Left ventricle myocardium superior (tissue), 1 donor: ENCODE data around the gene CHRM2. TPM values are rescaled to one million over a fixed set of nuclear protein-coding genes. Genes with fewer than 3 reads are reported as not detected.

Experiments used
- ATAC-seq: fragments of 200-7000 bp; cut with Tn5 transposase; one replicate; pipeline ENCODE4 v1.9.1; 2020; ENCODE audit warnings: mild to moderate bottlenecking, moderate library complexity
- DNase-seq: peaks from one replicate; pipeline ENCODE4 v3.0.0-alpha.2; 2020
- intact Hi-C: fragments of 100-400 bp; cut with micrococcal nuclease; formaldehyde crosslinking; loops from one replicate; pipeline ENCODE4 v1.11.0; 2022
- microRNA-seq: library from miRNA; unstranded; fragments of <30 nt; microRNA quantifications from one replicate; pipeline ENCODE4 v1.2.0, GENCODE V29; 2020; ENCODE audit warnings: borderline number of aligned reads
- total RNA-seq: library from RNA; stranded (reverse); fragmentation: NEBNext Ultra II Directional; extraction: Animal tissue kit (Norgen Biotek cat#: 25700); gene quantifications from one replicate; pipeline ENCODE4 v1.2.1, GENCODE V29; 2021
- donor health status: DM: no; HTN: yes; CAD: no; lungs with severe emphysema.

The CHRM2 gene
- total RNA-seq, 1 donor from 2014 or later: 89.0 TPM

DNA sequence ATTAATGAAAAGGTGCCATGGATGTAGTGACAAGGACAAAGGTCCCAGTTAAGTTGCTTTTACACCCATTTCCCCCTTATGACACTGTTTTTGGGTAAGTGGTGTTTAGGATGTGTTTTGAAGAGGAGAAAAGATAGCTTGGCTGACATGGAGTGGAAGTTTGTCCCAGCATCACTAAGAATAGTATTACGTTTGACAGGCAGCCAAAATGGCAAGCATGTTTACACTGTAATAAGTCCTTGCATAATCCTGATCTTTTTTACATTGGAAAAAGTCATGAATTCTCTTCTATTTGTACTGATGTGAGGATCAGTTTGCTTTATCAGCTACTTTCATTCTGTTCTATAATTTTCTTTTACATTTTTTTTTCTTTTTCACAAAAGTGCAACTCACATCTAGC, 137.8 kb downstream of the CHRM2 start:
- peak; percentile 84 for ATAC-seq
- no peak for DNase-seq
- intact Hi-C loops: no loop called here

DNA sequence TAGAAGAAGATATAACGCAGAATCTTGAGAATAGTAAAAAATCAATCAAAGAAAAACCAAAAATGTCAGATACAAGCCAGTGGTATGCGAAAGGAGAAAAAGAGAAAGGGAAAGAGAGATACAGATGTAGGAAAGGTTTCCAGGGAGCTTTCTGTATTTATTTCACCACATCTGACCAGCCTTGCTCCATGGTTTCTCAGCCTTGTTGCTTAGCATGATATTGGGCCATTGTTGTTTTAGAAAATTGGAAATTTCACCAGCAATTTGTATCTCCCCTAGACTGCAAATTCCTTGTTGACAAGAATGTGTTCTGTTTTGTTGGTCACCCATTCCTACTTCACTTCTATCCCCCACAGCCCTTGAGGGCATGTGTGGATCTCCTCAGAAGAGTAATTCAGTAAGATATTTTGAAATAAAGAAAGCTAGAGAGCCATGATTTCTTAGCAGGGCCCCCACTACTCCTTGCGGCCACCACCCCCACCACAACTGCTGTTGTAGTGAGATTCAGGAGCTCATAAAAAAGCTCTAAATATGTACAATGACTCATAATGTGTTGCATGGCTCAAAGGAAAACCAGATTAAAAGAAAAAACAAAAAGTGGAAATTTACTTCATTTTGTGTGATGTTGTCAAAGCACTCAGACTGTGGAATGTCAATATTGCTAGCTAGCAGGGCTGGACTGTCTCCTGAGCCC, 138.7 kb downstream of the CHRM2 start:
- ATAC-seq (no peak), DNase-seq (no peak)
- intact Hi-C loops: no loop called here

DNA sequence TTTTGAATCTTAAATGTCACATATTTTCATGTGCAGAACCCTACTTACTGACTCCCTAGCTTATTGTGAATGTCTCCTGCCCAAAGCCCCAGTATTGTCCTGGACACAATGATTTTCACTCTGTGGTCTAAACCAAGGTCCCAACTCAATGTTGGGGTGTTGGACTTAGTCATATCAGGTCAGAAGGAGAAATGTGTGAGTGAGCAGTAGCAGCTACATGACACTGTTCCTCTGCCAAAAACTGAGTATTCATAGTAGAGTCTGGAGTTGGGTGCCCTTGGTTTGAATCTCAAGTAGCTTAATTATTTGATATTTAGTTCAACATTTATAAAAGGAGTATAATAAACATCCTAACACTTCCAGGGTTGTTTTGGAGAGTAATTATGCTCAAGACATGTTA, 141.0 kb downstream of the CHRM2 start:
- DNase-seq (no peak), ATAC-seq (peak; percentile 47)
- intact Hi-C loops: no loop called here

DNA sequence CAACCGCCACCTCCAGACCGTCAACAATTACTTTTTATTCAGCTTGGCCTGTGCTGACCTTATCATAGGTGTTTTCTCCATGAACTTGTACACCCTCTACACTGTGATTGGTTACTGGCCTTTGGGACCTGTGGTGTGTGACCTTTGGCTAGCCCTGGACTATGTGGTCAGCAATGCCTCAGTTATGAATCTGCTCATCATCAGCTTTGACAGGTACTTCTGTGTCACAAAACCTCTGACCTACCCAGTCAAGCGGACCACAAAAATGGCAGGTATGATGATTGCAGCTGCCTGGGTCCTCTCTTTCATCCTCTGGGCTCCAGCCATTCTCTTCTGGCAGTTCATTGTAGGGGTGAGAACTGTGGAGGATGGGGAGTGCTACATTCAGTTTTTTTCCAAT, 146.6 kb downstream of the CHRM2 start:
- ATAC-seq (peak; percentile 22), DNase-seq (no peak)
- intact Hi-C loops: no loop called here

DNA sequence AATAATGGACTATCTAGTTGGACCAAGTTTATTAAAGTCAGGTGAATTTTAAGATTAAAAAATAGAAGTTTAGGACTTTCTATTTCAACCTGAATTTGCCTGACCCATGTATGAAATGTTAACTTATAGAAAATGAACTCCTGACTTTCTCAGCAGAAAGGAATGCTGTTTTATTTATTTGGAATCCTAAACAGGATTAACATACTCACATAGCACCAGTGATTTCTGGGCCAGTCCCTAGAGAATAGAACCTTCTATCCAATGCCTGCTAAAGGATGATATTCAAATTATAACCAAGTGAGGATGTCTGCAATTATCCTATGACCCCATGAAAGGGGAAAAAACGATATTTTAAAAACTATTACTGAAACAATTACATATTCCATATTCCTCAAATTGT, 148.8 kb downstream of the CHRM2 start:
- ATAC-seq: no peak
- intact Hi-C loops: no loop called here
- no peak for DNase-seq

DNA sequence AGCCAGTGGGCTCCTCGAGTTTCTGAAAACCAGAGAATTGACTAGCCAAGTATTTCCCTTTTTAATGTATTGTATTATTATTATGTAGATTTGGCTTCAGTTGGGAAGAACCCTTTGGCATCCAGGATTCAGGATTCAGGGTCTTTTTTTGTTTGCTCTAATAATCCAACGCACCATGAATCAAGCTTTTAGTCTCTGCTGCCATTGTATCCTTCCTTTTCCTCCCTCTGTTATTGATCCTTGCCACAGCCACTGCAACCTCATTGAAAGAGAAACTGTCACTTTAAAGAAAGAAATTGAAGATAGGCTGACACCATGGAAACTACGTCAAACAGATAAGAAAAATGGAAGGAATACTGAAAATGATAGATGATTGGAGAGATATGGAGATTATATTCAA, 150.0 kb downstream of the CHRM2 start:
- DNase-seq (no peak), ATAC-seq (no peak)
- intact Hi-C loops: no loop called here

DNA sequence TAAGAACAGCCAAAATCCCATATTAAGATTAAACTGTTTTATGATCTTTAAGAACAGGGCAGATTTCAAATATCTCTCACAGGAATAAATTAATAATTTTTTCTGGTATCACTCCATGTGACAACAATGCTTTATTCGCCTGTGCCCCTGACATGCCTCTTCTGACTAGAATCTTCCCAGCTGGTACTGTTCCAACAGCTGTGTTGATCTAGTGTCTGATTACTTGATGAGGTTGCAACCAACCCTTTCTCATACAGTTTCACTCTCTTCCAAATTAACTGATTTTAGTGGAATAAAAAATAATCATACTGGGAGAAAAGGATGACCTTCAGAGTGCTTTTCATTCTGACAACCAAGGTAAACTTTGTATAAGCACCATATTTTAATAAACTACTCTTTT, 151.9 kb downstream of the CHRM2 start:
- intact Hi-C loops: no loop called here
- no peak for ATAC-seq
- no peak for DNase-seq

DNA sequence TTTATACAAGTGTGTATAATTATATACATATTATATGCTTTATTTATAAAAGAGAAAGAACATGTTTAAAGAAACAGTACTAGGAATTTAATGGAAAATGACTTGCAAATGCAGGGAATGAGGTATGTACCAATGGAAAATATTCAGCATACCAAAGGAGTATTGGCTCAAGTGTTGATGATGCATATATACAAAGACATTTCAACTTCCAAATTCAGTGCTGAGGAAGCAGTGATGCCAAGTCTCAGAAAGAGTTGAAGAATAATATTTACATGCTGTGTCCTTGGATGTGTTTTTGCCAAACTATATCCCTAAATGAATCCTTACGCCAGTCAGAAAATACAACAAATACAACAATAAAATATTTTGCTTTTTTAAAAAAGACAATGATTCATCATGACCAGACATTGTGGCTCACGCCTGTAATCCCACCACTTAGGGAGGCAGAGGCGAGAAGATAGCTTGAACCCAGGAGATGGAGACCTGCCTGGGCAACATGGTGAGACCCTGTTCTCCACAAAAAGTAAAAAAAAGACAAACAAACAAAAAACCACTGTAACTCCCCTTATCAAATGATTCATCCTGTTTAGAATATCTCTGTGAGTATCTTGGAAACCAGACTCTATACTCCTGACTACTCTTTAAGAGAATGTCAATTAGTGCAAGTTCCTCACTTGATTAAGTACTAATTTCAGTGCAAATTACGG, 157.2 kb downstream of the CHRM2 start:
- DNase-seq: no peak
- no peak for ATAC-seq
- intact Hi-C loops: no loop called here

DNA sequence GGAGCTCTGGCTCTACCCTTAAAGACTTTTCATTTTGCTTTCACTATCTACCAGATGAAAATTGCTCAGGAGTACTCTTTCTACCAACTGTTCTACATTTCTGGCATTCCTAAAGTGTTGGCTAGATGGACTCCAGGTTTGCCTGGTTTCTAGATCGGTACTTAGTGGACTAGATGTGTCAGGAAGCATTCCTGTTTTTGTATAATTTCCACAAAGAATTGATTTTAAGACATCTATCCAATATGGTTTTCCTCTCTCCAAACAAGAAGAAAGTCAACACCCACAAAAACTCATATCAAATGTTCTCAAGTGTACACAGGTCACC, 157.7 kb downstream of the CHRM2 start:
- intact Hi-C loops: no loop called here
- ATAC-seq (no peak), DNase-seq (no peak)

DNA sequence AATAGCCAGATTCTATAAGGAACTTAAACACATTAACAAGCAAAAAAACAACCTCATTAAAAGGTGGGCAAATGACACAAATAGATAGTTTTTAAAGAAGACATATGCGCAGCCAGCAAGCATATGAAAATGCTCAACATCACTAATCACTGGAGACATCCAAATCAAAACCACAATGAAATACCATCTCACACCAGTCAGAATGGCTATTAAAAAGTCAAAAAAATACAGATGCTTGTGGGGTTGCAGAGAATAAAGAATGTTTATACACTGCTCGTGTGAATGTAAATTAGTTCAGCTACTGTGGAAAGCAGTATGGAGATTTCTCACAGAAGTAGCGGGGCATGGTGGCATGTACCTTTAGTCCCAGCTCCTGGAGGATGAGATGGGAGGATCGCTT, 164.0 kb downstream of the CHRM2 start:
- DNase-seq (no peak), ATAC-seq (no peak)
- intact Hi-C loops: no loop called here

DNA sequence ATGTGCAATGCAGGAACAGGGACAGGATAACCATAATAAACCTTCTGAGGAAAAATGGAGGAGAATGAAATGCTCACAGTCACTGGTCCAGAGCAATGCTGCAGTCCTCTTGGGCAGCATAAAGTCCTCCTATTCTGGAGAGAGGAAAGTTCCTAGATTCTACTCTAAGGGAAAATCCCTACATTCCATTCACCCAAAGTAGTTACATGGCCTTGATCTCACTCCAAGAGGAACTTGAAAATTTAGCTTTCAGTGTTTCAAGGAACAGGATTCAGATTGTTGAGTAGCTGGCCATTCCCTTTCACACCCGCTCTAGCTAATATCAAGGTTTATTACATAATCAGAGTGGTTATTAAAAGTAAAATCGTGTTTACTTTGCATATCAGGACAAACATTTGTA, 168.3 kb downstream of the CHRM2 start:
- no peak for DNase-seq
- ATAC-seq: no peak
- intact Hi-C loops: no loop called here

DNA sequence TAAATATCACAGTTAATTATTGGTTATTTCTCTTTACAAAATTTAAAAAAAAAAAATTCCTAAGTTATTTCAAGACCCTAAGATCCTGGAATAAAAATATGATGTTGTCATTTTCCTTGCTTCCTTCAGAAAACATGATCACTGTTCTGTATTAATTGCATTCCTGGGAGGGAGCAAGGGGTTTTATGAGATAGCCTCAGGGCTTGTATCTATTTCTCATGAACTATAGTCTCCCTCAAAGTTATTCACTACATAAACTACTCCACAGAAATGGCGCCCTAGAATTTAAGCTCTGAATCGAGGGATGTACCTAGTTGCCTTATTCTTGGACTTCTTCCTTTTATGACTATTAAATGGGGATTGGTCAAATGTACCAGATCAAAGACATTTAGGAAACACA, 170.3 kb downstream of the CHRM2 start:
- no peak for ATAC-seq
- intact Hi-C loops: no loop called here
- DNase-seq: no peak

DNA sequence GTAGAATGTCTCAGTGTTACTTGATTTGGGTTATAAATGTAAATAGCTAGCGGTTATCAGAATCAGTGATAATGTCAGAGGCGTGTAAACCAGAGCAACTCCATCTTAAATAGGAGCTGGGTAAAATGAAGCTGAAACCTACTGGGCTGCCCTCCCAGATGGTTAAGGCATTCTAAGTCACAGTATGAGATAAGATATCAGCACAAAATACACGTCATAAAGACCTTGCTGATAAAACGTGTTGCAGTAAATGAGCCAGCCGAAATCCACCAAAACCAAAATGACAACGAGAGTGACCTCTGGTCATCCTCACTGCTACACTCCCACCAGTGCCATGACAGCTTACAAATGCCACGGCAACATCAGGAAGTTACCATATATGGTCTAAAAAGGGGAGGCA, 172.3 kb downstream of the CHRM2 start:
- DNase-seq: no peak
- ATAC-seq: no peak
- intact Hi-C loops: no loop called here

DNA sequence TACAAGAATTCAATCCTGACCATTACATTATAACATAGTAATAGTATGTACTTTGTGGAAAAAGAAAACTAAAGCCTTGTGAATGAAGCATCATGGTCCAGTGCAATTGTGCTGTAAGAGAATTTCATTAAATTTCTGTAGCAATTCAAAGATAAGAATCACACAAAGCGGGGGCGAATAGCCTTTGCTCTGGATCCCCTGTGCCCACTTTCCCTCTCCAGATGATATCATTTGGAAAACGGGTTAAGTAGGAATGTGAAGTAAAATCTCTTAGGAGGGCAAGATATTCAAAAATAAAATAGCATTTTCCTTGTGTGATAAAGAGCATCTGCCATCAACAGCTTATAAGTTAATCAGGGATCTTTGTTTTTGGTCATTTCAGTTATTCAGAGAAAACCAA, 177.1 kb downstream of the CHRM2 start:
- intact Hi-C loops: no loop called here
- ATAC-seq: no peak
- no peak for DNase-seq

DNA sequence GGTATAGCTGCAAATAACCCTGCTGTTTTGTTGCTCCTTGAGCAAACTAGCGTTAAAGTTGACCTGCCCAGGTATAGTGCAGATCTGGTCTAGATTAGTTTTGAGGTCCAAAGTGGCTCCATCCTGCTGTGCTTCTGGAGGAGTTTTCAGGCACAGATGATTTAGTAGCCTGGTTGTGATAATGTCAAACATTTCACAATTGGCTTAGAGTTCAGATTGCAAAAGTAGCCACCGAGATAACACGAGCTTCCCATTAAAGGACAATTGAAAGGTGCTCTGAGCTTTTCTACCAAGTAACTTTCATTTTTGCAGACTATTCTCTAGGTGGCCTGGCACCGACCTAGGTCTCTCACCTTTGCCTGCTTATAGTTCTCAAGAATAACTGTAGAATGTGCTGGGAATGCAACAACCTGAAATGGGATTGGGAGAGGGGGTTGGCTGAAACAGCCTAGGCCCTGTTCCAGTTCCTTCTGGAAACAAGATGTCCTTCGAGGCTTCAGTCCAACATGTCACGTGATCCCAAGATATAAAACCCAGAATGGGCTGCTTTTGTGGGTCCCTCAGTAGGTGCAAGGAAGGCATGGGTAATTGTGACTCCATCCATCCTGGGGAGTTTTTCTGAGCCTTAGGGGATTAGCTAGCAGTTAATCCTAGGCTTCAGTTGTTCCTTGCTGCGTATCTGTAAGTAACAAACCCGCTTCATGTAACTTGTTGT, 201.0 kb downstream of the CHRM2 start:
- DNase-seq (no peak), ATAC-seq (no peak)
- intact Hi-C loops: no loop called here

Small RNAs within 50 kb of the gene (microRNA-seq; reads per million reads assigned to microRNA genes)
- 260 reads per million, percentile 58 among the genes with 10 or more reads in this experiment for gene MIR490
